GM12878 (cell line): ENCODE results near the gene SAMD4A. TPM values are rescaled to one million over a fixed set of nuclear protein-coding genes. Genes with fewer than 3 reads are reported as not detected.

Experiments used
- ATAC-seq: fragments of 200-7000 bp; cut with Tn5 transposase; 3 replicates; pipeline ENCODE4 v1.9.1; 2020; ENCODE audit warnings: mild to moderate bottlenecking, moderate library complexity
- BruUV-seq: library from RNA; stranded (reverse); fragments of 400-500 nt; replicated peaks from 2 replicates; lab custom pipeline; 2021; lab: Mats Ljungman, UMichigan
- CTCF ChIA-PET: fragments of 300-600 bp; sonication (Branson Sonifier 250); formaldehyde crosslinking; extraction: SDS; loops from one replicate; lab custom pipeline; 2021; ENCODE audit warnings: inconsistent platforms; lab: Yijun Ruan, JAX
- POLR2A ChIA-PET: fragments of 350-600 bp; formaldehyde crosslinking; extraction: SDS; loops from one replicate; lab custom pipeline; 2021; ENCODE audit warnings: inconsistent platforms; lab: Charles Lee
- RAD21 ChIA-PET: fragments of 300-600 bp; sonication (Branson Sonifier 250); formaldehyde crosslinking; loops from one replicate; lab custom pipeline; 2023; ENCODE audit warnings: antibody characterized with exemption; ENCODE audit not compliant: unreplicated experiment; lab: Charles Lee
- SMC1A ChIA-PET: fragments of 300-600 bp; sonication (Branson Sonifier 250); formaldehyde crosslinking; loops from one replicate; lab custom pipeline; 2023; ENCODE audit not compliant: unreplicated experiment, uncharacterized antibody; lab: Charles Lee
- DNase-seq: peaks from one replicate; pipeline ENCODE4 v3.0.0-alpha.2; 2011; ENCODE audit warnings: low read depth, low spot score
- FAIRE-seq: peaks from 3 replicates; lab custom pipeline; 2011; peaks lifted over from hg19 to GRCh38; lab: Jason Lieb, UNC
- H2AFZ ChIP-seq: 2 replicates; pipeline ENCODE4 v1.6.0; 2011; ENCODE audit warnings: low read depth, low read length, control low read depth; ENCODE audit not compliant: control insufficient read depth
- H3K27ac ChIP-seq: 2 replicates; pipeline ENCODE4 v1.5.1; 2011; ENCODE audit warnings: control low read depth; ENCODE audit not compliant: control insufficient read depth, insufficient read depth
- H3K27me3 ChIP-seq, 2 experiments: replicated peaks in 1 of 2; 2 replicates each; pipeline versions ENCODE4 v1.6.0 to v1.6.1; 2011; ENCODE audit warnings: low read length in 1 of 2; ENCODE audit not compliant: control insufficient read depth in 2 of 2, insufficient read depth in 2 of 2
- H3K36me3 ChIP-seq, 2 experiments: 2 replicates each; pipeline ENCODE4 v1.5.1; 2011; ENCODE audit warnings: low read length in 1 of 2; ENCODE audit not compliant: control insufficient read depth in 2 of 2, insufficient read depth in 2 of 2
- H3K4me1 ChIP-seq: 2 replicates; pipeline ENCODE4 v1.6.1; 2011; ENCODE audit warnings: mild to moderate bottlenecking, low read length, moderate library complexity, mixed read lengths; ENCODE audit not compliant: control insufficient read depth, insufficient read depth
- H3K4me2 ChIP-seq: 2 replicates; pipeline ENCODE4 v1.6.0; 2011; ENCODE audit warnings: control low read depth; ENCODE audit not compliant: control insufficient read depth, insufficient read depth
- H3K4me3 ChIP-seq: fragments of 200-600 bp; sonication (generic); 2 replicates; pipeline ENCODE4 v1.5.1; 2016
- H3K79me2 ChIP-seq: 2 replicates; pipeline ENCODE4 v1.6.0; 2011; ENCODE audit warnings: low read length; ENCODE audit not compliant: control insufficient read depth, insufficient read depth
- H3K9ac ChIP-seq: 2 replicates; pipeline ENCODE4 v1.8.0; 2011; ENCODE audit warnings: low read length, control low read depth, mixed read lengths; ENCODE audit not compliant: control insufficient read depth, insufficient read depth
- H3K9me3 ChIP-seq: replicated peaks from 3 replicates; pipeline ENCODE4 v1.5.1; 2011; ENCODE audit warnings: mild to moderate bottlenecking, low read length; ENCODE audit not compliant: control insufficient read depth, insufficient read depth
- H4K20me1 ChIP-seq: 2 replicates; pipeline ENCODE4 v1.6.0; 2011; ENCODE audit not compliant: control insufficient read depth, insufficient read depth
- BRCA1 ChIP-seq: IDR thresholded peaks from 2 replicates; pipeline ENCODE4 v1.6.1; 2011; ENCODE audit warnings: low read depth, low read length, improper control_type of control experiment
- CBFB ChIP-seq: IDR thresholded peaks from 2 replicates; pipeline ENCODE4 v1.6.1; 2016; ENCODE audit warnings: antibody characterized with exemption, low read depth
- EED ChIP-seq: sonication (generic); IDR thresholded peaks from 2 replicates; pipeline ENCODE4 v1.6.1; 2016; ENCODE audit warnings: antibody characterized with exemption, low read depth
- MEF2B ChIP-seq: fragments of 450-650 bp; IDR thresholded peaks from 2 replicates; pipeline ENCODE4 v1.6.1; 2018; ENCODE audit warnings: mild to moderate bottlenecking, moderate library complexity; ENCODE audit not compliant: partially characterized antibody, poor library complexity, severe bottlenecking
- NR2F1 ChIP-seq: fragments of 450-650 bp; conservative IDR thresholded peaks from 2 replicates; pipeline ENCODE4 v1.6.1; 2017; ENCODE audit warnings: mild to moderate bottlenecking
- POLR2A ChIP-seq: IDR thresholded peaks from 2 replicates; pipeline ENCODE4 v1.6.1; 2011; ENCODE audit warnings: low read depth, mild to moderate bottlenecking, low read length
- SMAD5 ChIP-seq: IDR thresholded peaks from 2 replicates; pipeline ENCODE4 v1.6.1; 2016; ENCODE audit warnings: antibody characterized with exemption, low read depth
- TCF12 ChIP-seq: IDR thresholded peaks from 2 replicates; pipeline ENCODE4 v1.6.1; 2011; ENCODE audit warnings: low read depth, mild to moderate bottlenecking, low read length
- ZSCAN29 ChIP-seq: fragments of 450-650 bp; IDR thresholded peaks from 2 replicates; pipeline ENCODE4 v1.6.1; 2017; ENCODE audit warnings: mild to moderate bottlenecking, moderate library complexity
- in situ Hi-C: fragments of 300-500 bp; cut with MboI; formaldehyde crosslinking; loops from 9 replicates; pipeline ENCODE4 v1.14.3; 2018; ENCODE audit warnings: mixed read lengths
- intact Hi-C: fragments of 100-400 bp; cut with micrococcal nuclease; formaldehyde crosslinking; loops from one replicate; pipeline ENCODE4 v1.14.2; 2022; ENCODE audit not compliant: unreplicated experiment
- polyA plus RNA-seq, 11 experiments: library from polyadenylated mRNA; depleted of rRNA in 4 of 11; unstranded in 6 of 11; stranded (reverse) in 5 of 11; fragments of >200 nt; fragmentation: Nextera tagmentation in 4 of 11; fragmentation: Illumina TruSeq in 1 of 11; extraction: Ambion mirVana in 4 of 11; extraction: Trizol in 1 of 11; gene quantifications; 1 replicate in 1 of 11; 2 replicates in 10 of 11; pipeline versions ENCODE4 v1.2.1 to v1.2.3, GENCODE V29; 2011 to 2016; ENCODE audit warnings: inconsistent platforms in 2 of 11, missing spikeins in 2 of 11, low read depth in 1 of 11
- total RNA-seq, 4 experiments: library from RNA; depleted of rRNA in 3 of 4; stranded (reverse); fragments of >200 nt in 3 of 4; fragmentation: Illumina TruSeq in 1 of 4; extraction: Trizol in 1 of 4; gene quantifications; 2 replicates each; pipeline versions ENCODE4 v1.2.1 to v1.2.3, GENCODE V29; 2013 to 2021
- TF ChIP-seq, protein P1 (sequence below): IDR thresholded peaks from 2 replicates; pipeline ENCODE4 v1.6.1; 2012; ENCODE audit warnings: low read depth, low read length, improper control_type of control experiment
- TF ChIP-seq, protein P2 (sequence below): fragments of 450-650 bp; formaldehyde crosslinking; IDR thresholded peaks from 2 replicates; pipeline ENCODE4 v1.5.0; 2022; ENCODE audit warnings: mild to moderate bottlenecking, missing genetic modification characterization
- TF ChIP-seq, protein P3 (sequence below): fragments of 150-350 bp; IDR thresholded peaks from 2 replicates; pipeline ENCODE4 v1.6.1; 2014; ENCODE audit warnings: mild to moderate bottlenecking, low read depth, low read length
- TF ChIP-seq, protein P4 (sequence below): fragments of 450-650 bp; IDR thresholded peaks from 2 replicates; pipeline ENCODE4 v1.6.1; 2017; ENCODE audit warnings: mild to moderate bottlenecking, moderate library complexity
- TF ChIP-seq, protein P5 (sequence below): fragments of 450-650 bp; IDR thresholded peaks from 2 replicates; pipeline ENCODE4 v1.6.1; 2017; ENCODE audit warnings: mild to moderate bottlenecking

SAMD4A gene
- total and polyA plus RNA-seq, 10 of the 15 experiments (the other 5 are each of a cell fraction or from before 2014, with no cell fraction given), result 0.05 to 0.56 (median 0.31) TPM

DNA sequence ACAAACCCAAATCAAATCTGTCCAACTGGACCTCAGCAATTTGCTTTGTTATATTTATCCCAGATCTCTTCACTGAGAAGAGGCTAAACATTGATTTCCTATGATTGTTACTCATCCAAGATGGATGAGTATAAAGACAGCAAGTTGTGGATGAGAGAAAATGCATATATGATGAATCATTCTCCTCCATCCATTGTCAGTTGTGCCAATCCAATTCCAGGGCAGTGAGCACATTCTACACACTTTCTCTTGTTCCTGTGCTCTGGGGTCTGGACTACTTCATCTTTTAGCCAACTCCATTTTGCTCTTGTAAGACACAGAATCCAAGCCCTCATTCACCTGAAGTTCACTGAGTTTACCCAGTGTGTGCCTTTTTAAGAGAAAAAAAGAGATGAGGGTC, 230.0 kb downstream of the SAMD4A start:
- no peaks in the 10 kb centered on the region for H3K36me3 ChIP-seq
- H3K9ac ChIP-seq, result no peak overlapping the region
- no peak for FAIRE-seq
- no TSS peak for BruUV-seq
- no peak for DNase-seq
- in situ Hi-C loops, result no loop called here
- POLR2A ChIA-PET, result no interaction called here
- no peaks in the 10 kb centered on the region for H3K4me1 ChIP-seq
- no peak overlapping the region for H3K4me2 ChIP-seq
- SMC1A ChIA-PET, result no interaction called here
- H2AFZ ChIP-seq, result no peak overlapping the region
- H3K27ac ChIP-seq, result no peak overlapping the region
- ATAC-seq, result no peak
- no peaks in the 10 kb centered on the region for H4K20me1 ChIP-seq
- H3K9me3 ChIP-seq, result no peaks in the 10 kb centered on the region; the same call in 2 of the 3 replicates
- RAD21 ChIA-PET, result no interaction called here
- intact Hi-C loops, result no loop called here
- no peaks in the 10 kb centered on the region for H3K79me2 ChIP-seq
- H3K27me3 ChIP-seq, result peaks cover 0 to 3% of the 10 kb centered on the region in 2 experiments; a peak in 2 of 4 replicates
- CTCF ChIA-PET, result interaction anchor here (1.2 to 2.0 kb wide), 2 partner anchors 9 to 233 kb away, joined by 5 to 8 read pairs; no protein-coding TSS in a partner anchor
- no peak overlapping the region for H3K4me3 ChIP-seq
- TF ChIP-seq, protein P1, sequence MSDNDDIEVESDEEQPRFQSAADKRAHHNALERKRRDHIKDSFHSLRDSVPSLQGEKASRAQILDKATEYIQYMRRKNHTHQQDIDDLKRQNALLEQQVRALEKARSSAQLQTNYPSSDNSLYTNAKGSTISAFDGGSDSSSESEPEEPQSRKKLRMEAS, result no peak
- TF ChIP-seq CBFB (no peak), SMAD5 (no peak), NR2F1 (no peak), MEF2B (no peak), BRCA1 (no peak), EED (no peak), ZSCAN29 (no peak), POLR2A (no peak), TCF12 (no peak)
- TF ChIP-seq, protein P2, sequence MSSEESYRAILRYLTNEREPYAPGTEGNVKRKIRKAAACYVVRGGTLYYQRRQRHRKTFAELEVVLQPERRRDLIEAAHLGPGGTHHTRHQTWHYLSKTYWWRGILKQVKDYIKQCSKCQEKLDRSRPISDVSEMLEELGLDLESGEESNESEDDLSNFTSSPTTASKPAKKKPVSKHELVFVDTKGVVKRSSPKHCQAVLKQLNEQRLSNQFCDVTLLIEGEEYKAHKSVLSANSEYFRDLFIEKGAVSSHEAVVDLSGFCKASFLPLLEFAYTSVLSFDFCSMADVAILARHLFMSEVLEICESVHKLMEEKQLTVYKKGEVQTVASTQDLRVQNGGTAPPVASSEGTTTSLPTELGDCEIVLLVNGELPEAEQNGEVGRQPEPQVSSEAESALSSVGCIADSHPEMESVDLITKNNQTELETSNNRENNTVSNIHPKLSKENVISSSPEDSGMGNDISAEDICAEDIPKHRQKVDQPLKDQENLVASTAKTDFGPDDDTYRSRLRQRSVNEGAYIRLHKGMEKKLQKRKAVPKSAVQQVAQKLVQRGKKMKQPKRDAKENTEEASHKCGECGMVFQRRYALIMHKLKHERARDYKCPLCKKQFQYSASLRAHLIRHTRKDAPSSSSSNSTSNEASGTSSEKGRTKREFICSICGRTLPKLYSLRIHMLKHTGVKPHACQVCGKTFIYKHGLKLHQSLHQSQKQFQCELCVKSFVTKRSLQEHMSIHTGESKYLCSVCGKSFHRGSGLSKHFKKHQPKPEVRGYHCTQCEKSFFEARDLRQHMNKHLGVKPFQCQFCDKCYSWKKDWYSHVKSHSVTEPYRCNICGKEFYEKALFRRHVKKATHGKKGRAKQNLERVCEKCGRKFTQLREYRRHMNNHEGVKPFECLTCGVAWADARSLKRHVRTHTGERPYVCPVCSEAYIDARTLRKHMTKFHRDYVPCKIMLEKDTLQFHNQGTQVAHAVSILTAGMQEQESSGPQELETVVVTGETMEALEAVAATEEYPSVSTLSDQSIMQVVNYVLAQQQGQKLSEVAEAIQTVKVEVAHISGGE, result no peak
- TF ChIP-seq, protein P3, sequence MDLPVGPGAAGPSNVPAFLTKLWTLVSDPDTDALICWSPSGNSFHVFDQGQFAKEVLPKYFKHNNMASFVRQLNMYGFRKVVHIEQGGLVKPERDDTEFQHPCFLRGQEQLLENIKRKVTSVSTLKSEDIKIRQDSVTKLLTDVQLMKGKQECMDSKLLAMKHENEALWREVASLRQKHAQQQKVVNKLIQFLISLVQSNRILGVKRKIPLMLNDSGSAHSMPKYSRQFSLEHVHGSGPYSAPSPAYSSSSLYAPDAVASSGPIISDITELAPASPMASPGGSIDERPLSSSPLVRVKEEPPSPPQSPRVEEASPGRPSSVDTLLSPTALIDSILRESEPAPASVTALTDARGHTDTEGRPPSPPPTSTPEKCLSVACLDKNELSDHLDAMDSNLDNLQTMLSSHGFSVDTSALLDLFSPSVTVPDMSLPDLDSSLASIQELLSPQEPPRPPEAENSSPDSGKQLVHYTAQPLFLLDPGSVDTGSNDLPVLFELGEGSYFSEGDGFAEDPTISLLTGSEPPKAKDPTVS, result no peak
- TF ChIP-seq, protein P4, sequence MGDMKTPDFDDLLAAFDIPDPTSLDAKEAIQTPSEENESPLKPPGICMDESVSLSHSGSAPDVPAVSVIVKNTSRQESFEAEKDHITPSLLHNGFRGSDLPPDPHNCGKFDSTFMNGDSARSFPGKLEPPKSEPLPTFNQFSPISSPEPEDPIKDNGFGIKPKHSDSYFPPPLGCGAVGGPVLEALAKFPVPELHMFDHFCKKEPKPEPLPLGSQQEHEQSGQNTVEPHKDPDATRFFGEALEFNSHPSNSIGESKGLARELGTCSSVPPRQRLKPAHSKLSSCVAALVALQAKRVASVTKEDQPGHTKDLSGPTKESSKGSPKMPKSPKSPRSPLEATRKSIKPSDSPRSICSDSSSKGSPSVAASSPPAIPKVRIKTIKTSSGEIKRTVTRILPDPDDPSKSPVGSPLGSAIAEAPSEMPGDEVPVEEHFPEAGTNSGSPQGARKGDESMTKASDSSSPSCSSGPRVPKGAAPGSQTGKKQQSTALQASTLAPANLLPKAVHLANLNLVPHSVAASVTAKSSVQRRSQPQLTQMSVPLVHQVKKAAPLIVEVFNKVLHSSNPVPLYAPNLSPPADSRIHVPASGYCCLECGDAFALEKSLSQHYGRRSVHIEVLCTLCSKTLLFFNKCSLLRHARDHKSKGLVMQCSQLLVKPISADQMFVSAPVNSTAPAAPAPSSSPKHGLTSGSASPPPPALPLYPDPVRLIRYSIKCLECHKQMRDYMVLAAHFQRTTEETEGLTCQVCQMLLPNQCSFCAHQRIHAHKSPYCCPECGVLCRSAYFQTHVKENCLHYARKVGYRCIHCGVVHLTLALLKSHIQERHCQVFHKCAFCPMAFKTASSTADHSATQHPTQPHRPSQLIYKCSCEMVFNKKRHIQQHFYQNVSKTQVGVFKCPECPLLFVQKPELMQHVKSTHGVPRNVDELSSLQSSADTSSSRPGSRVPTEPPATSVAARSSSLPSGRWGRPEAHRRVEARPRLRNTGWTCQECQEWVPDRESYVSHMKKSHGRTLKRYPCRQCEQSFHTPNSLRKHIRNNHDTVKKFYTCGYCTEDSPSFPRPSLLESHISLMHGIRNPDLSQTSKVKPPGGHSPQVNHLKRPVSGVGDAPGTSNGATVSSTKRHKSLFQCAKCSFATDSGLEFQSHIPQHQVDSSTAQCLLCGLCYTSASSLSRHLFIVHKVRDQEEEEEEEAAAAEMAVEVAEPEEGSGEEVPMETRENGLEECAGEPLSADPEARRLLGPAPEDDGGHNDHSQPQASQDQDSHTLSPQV, result no peak
- TF ChIP-seq, protein P5, sequence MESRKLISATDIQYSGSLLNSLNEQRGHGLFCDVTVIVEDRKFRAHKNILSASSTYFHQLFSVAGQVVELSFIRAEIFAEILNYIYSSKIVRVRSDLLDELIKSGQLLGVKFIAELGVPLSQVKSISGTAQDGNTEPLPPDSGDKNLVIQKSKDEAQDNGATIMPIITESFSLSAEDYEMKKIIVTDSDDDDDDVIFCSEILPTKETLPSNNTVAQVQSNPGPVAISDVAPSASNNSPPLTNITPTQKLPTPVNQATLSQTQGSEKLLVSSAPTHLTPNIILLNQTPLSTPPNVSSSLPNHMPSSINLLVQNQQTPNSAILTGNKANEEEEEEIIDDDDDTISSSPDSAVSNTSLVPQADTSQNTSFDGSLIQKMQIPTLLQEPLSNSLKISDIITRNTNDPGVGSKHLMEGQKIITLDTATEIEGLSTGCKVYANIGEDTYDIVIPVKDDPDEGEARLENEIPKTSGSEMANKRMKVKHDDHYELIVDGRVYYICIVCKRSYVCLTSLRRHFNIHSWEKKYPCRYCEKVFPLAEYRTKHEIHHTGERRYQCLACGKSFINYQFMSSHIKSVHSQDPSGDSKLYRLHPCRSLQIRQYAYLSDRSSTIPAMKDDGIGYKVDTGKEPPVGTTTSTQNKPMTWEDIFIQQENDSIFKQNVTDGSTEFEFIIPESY, result no peak
